GM12875 (cell line): ENCODE data around the gene HSPA1B.
"Not testable (repeated sequence)": the region's sequence is repeated elsewhere in the genome, so short reads cannot be mapped to it uniquely, and the experiment has no call there.

Source experiments
- H3K4me3 ChIP-seq: one replicate; pipeline ENCODE4 v1.5.1; 2011; ENCODE audit warnings: low read depth, low read length, control low read depth
- CTCF ChIP-seq: IDR thresholded peaks from 2 replicates; pipeline ENCODE4 v1.5.1; 2011; ENCODE audit warnings: low read depth, mild to moderate bottlenecking, control low read depth, inconsistent platforms, low read length, moderate library complexity, borderline replicate concordance; ENCODE audit not compliant: insufficient read depth

HSPA1B gene

DNA sequence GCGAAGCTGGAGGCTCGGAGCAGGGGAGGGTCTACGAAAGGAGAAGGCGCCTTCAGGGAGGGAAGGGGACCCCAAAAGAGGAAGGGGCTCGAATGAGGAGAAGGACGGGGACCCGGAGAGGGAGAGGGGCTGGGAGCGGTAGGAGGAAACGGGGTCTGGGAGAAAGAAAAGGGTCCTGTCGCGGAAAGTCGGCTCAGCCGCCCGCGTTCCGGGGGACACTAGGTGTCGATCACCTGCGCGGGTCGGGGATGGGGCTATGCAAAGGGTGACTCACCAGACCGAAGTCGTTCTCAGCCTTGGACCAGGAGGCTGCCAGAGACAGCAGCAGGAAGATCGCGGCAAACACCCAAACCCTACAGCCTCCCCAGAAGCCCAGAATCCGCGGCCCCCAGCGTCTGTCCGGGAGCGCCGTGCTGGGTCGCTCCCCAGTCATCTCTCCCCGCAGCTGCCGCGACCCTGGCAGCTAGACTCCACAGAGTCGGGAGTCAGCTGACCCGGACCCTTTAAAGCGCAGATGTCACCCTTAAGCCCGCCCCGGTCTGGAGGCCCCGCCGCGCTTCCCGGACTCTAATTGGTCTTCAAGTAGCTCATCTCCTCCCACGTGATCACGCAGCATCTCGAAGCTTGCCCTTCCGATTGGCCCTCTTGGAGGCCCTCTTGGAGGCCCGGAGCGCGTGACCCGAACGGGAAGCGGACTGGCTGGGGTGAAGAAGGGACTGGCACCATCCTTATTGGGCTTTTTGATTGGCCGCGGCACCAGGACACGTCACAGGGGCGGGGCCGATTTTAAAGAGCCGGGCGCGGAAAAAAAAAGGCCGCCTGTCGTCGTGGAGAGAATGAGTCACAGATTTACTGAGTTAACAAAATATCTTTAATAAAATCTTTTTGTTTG is 35.1 kb downstream of the HSPA1B start, which contains the start of gene NEU1:
Gene NEU1, minus strand, starts transcription at position 478 of the 892 bp plus-strand sequence. Its CDS starts 45 bp downstream, at position 433.
- peak within 1 kb of the TSS; percentile 78 for H3K4me3 ChIP-seq
- TF ChIP-seq CTCF, result no peak

DNA sequence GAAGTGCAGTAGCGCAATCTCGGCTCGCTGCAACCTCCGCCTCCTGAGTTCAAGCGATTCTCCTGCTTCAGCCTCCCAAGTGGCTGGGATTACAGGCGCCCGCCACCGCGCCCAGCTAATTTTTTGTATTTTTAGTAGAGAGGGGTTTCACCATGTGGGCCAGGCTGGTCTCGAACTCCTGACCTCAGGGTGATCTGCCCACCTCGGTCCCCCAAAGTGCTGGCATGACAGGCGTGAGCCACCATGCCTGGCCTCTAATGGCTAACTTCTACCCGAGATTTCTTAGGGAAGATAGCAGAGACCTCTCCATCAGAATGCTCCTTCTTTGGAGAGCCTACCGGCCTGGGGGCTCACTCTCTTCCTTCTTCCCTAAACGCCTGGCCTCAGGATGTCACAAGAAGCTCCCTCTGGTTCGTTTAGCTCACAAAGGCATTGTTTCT is 36.6 kb downstream of the HSPA1B start:
- H3K4me3 ChIP-seq, result peak overlapping the region; percentile 43

DNA sequence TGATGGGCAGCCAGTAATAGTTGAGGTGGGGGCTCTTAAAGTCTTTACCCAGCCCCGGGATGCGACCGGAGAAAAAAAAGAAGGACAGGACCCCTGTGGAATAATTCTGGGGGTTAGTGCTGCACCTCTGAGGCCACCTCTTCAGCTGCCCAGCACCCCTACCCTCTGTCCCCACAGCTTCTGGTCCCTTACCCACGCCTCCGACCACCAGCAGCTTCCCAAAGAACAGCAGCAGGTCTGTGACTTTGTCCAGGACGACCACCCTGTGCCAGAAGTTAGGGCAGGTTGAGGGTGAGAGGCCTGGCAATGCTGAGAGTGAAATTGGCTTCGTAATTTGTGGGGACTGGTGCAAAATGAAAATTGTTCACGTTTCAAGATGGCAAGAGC is 37.3 kb downstream of the HSPA1B start:
- no peak for TF ChIP-seq CTCF
- no peak overlapping the region for H3K4me3 ChIP-seq

DNA sequence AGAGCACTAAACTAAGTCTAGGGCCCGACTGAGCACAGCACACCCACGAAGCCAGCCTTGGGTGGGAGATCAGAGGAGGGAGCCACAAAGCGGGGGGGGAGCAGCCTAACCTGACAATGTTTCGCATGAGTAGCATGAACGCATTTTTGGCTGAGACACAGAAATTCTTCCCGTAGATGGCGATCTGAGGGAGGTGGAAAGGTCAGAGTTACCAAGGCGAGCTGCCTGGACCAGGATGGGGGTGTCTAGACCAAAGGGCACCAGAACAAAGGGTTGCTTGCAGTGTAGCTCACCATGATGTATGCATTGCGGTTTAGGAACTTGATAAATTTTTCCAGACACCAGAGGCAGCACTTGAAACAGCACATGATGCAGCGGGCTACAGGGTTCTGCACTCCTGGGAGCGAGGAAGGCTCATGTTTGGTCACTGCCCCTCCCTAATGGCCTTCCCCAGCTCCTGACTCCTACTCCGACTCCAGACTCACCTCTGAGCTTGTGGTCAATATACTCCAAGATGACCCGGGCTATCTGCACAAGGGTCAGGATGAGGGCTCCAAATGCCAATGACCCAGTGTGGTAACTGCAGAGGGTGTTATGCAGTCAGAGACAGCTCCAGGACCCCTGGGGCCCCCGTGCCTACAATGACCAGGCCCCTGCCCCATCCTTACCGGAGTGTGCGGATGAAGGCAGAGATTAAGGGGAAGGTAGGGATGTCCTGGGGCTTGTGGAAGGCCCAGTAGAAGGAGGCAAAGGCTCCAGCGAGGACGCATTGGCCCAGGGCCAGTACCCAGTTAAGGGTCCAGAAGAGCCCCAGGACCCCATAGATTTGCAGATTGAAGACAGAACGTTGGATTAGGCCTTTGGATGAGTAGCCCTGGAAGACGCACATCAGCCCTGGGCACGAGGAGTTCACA is 37.9 kb downstream of the HSPA1B start:
- H3K4me3 ChIP-seq, result no peak overlapping the region
- no peak for TF ChIP-seq CTCF

DNA sequence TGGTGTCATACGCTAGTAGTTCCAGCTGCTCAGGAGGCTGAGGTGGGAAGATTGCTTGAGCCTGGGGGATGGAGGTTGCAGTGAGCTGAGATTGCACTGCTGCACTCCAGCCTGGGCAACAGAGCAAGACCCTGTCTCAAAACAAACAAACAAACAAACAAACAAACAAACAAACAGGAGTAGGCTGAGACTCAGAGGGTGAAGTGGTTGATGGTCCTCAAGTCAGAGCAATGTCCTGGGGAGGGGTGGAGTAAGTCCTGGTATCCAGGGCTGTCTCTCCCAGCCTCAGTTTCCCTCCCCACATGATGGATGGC is 41.1 kb downstream of the HSPA1B start:
- not testable (repeated sequence) for H3K4me3 ChIP-seq

DNA sequence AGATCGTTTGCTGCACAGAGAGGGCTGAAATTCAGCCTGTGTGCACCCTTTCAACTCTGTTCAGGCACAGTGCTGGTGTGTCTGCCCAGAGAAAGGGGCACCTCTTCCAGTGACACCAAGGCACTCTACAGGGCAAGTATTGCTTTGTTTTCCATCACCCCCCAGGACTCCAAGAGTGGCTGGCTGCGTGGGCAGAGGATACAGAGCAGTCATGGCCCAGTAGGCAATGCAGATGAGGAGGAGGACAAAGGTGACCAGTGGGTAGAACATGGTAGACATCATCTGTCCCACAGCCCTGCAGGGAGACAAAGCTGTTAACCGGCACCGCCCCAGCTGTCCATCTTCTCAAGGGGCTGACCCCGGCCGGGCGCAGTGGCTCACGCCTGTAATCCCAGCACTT is 41.8 kb downstream of the HSPA1B start:
- no peak overlapping the region for H3K4me3 ChIP-seq
- no peak for TF ChIP-seq CTCF

- TF ChIP-seq CTCF, result no peak
- H3K4me3 ChIP-seq, result no peak overlapping the region
These were observed 42.9 kb downstream of the HSPA1B start for GRCh38 chr6:31870385-31870921.
